ENCODE data around the gene EHD4.

- TF ChIP-seq POLR2A (IDR thresholded peaks at IDR 0.05) (no peak), CTCF (IDR thresholded peaks at IDR 0.05) (no peak)
These were observed 122.5 kb downstream of the EHD4 start for GRCh38 chr15:41849861-41850260.

Data from ovary (tissue), 3 donors.